ENCODE data around the gene TRPV6.

Gene TRPV6

GRCh38 chr7:142867097-142867378 is 18.5 kb downstream of the TRPV6 start:
- no peak overlapping the region for H3K4me3 ChIP-seq (ENCODE audit: low read length)
- no peak for TF ChIP-seq CTCF (IDR thresholded peaks at IDR 0.05; ENCODE audit: insufficient read depth, low read depth, low read length, missing control alignments)
- DNase-seq (ENCODE audit: low read depth): no peak

- no peak overlapping the region for H3K4me3 ChIP-seq (ENCODE audit: low read length)
- TF ChIP-seq CTCF (IDR thresholded peaks at IDR 0.05; ENCODE audit: insufficient read depth, low read depth, low read length, missing control alignments): peak; percentile 63
- DNase-seq (ENCODE audit: low read depth): no peak
Observed at GRCh38 chr7:142866361-142867096, 19.0 kb downstream of the TRPV6 start.

GRCh38 chr7:142865766-142866165 is 19.8 kb downstream of the TRPV6 start:
- no peak for TF ChIP-seq CTCF (IDR thresholded peaks at IDR 0.05; ENCODE audit: insufficient read depth, low read depth, low read length, missing control alignments)
- H3K4me3 ChIP-seq (ENCODE audit: low read length): no peak overlapping the region
- DNase-seq (ENCODE audit: low read depth): no peak

GRCh38 chr7:142864980-142865747 is 20.4 kb downstream of the TRPV6 start:
- no peak for TF ChIP-seq CTCF (IDR thresholded peaks at IDR 0.05; ENCODE audit: insufficient read depth, low read depth, low read length, missing control alignments)
- DNase-seq (ENCODE audit: low read depth): no peak
- no peak overlapping the region for H3K4me3 ChIP-seq (ENCODE audit: low read length)

- DNase-seq (ENCODE audit: low read depth): no peak
- no peak for TF ChIP-seq CTCF (IDR thresholded peaks at IDR 0.05; ENCODE audit: insufficient read depth, low read depth, low read length, missing control alignments)
- no peak overlapping the region for H3K4me3 ChIP-seq (ENCODE audit: low read length)
Observed at GRCh38 chr7:142863891-142864685, 21.5 kb downstream of the TRPV6 start.

- no peak overlapping the region for H3K4me3 ChIP-seq (ENCODE audit: low read length)
- no peak for DNase-seq (ENCODE audit: low read depth)
- no peak for TF ChIP-seq CTCF (IDR thresholded peaks at IDR 0.05; ENCODE audit: insufficient read depth, low read depth, low read length, missing control alignments)
Observed at GRCh38 chr7:142862786-142863400, 22.7 kb downstream of the TRPV6 start.
